Stimulated activated CD8-positive, alpha-beta memory T cell treated with anti-CD3 and anti-CD28 coated beads, Interleukin-12 subunit alpha, Interleukin-12 subunit beta, amount 100 ng/mL, for 4 hours (primary cell): Measurements from ENCODE around the gene PLA2G4F.
A peak's percentile ranks its signal among the peaks of the same experiment; 100 is the strongest.

Source experiments
- DNase-seq: peaks from one replicate; pipeline ENCODE4 v3.0.0-alpha.2; 2020; ENCODE audit warnings: low read depth

The PLA2G4F gene

GRCh38 chr15:42147431-42147735 is 9.1 kb downstream of the PLA2G4F start:
- no peak for DNase-seq

- no peak for DNase-seq
Observed at GRCh38 chr15:42146551-42147430, 9.6 kb downstream of the PLA2G4F start.

- DNase-seq, result no peak
Observed at GRCh38 chr15:42145546-42146455, 10.6 kb downstream of the PLA2G4F start.

- no peak for DNase-seq
Observed at GRCh38 chr15:42144841-42145375, 11.5 kb downstream of the PLA2G4F start.

- DNase-seq, result no peak
Observed at GRCh38 chr15:42143866-42144625, 12.4 kb downstream of the PLA2G4F start.

- DNase-seq, result no peak
Observed at GRCh38 chr15:42143356-42143755, 13.1 kb downstream of the PLA2G4F start.

- DNase-seq, result no peak
Observed at GRCh38 chr15:42141795-42142667, 14.4 kb downstream of the PLA2G4F start.

GRCh38 chr15:42141246-42141645 is 15.2 kb downstream of the PLA2G4F start:
- no peak for DNase-seq

GRCh38 chr15:42140383-42141070 is 15.9 kb downstream of the PLA2G4F start:
- DNase-seq, result no peak

GRCh38 chr15:42139596-42139995 is 16.8 kb downstream of the PLA2G4F start:
- no peak for DNase-seq

GRCh38 chr15:42138968-42139386 is 17.5 kb downstream of the PLA2G4F start:
- DNase-seq, result no peak

GRCh38 chr15:42138411-42138810 is 18.0 kb downstream of the PLA2G4F start:
- DNase-seq, result no peak

- no peak for DNase-seq
Observed at GRCh38 chr15:42137461-42138261, 18.8 kb downstream of the PLA2G4F start.

- DNase-seq, result no peak
Observed at GRCh38 chr15:42136513-42136912, 19.9 kb downstream of the PLA2G4F start.

- DNase-seq, result no peak
Observed at GRCh38 chr15:42135351-42135750, 21.1 kb downstream of the PLA2G4F start.

- DNase-seq, result no peak
Observed at GRCh38 chr15:42134617-42135245, 21.7 kb downstream of the PLA2G4F start.

- peak; percentile 8 for DNase-seq
Observed at GRCh38 chr15:42133886-42134502, 22.4 kb downstream of the PLA2G4F start.

GRCh38 chr15:42133356-42133755 is 23.1 kb downstream of the PLA2G4F start:
- no peak for DNase-seq
